ENCODE measurements around the gene TFR2. TPM values are rescaled to one million over a fixed set of nuclear protein-coding genes. Genes with fewer than 3 reads are reported as not detected.

The TFR2 gene
- total and polyA plus RNA-seq, 2 experiments from 2014 or later: 3.7 to 4.2 TPM

- Mint-ChIP-seq H3K9me3 (no peaks in the 10 kb centered on the region; the same call in 2 of the 3 replicates), H3K27me3 (ENCODE audit: insufficient read depth, low read depth, poor library complexity) (peaks cover 38% of the 10 kb centered on the region), H3K36me3 (ENCODE audit: low read depth) (no peaks in the 10 kb centered on the region; the same call in 2 of the 3 replicates), H3K4me3 (no peak overlapping the region; the same call in 2 of the 3 replicates), H3K4me1 (peaks cover 8% of the 10 kb centered on the region; the same call in 2 of the 3 replicates), H3K27ac (no peak overlapping the region)
- Histone ChIP-seq H2AFZ (no peak overlapping the region), H3K4me3 (no peak overlapping the region), H3K27me3 (ENCODE audit: insufficient read depth) (peaks cover 21% of the 10 kb centered on the region), H3K9me2 (ENCODE audit: insufficient read depth) (no peaks in the 10 kb centered on the region), H3K36me3 (ENCODE audit: insufficient read depth) (no peaks in the 10 kb centered on the region), H3K4me1 (ENCODE audit: insufficient read depth) (peaks cover 11% of the 10 kb centered on the region), H3K4me2 (no peak overlapping the region), H3F3A (replicated peaks; ENCODE audit: low read depth) (peaks cover 9% of the 10 kb centered on the region; the same call in 1 of the 2 replicates), H4K20me1 (replicated peaks; ENCODE audit: insufficient read depth) (no peaks in the 10 kb centered on the region), H3K79me2 (replicated peaks; ENCODE audit: insufficient read depth) (no peaks in the 10 kb centered on the region), H3K27ac (ENCODE audit: low read depth) (no peak overlapping the region)
- DNase-seq (ENCODE audit: low spot score): no peak
- ATAC-seq: no peak
- TF ChIP-seq ETS1 (IDR thresholded peaks at IDR 0.05) (no peak), NANOG (IDR thresholded peaks at IDR 0.05; ENCODE audit: borderline replicate concordance) (no peak), EZH2 (IDR thresholded peaks at IDR 0.05; ENCODE audit: low read depth, unreplicated experiment) (no peak), ZNF462 (CRISPR knock-in tag; IDR thresholded peaks at IDR 0.05) (no peak), ZNF114 (CRISPR knock-in tag; IDR thresholded peaks at IDR 0.05) (no peak), STAT1 (IDR thresholded peaks at IDR 0.05; ENCODE audit: unreplicated experiment) (no peak), EZH2phosphoT487 (IDR thresholded peaks at IDR 0.05; ENCODE audit: unreplicated experiment) (no peak), CTCF (conservative IDR thresholded peaks at IDR 0.05; ENCODE audit: low read depth in 2 of 2) (no peak), JUNB (IDR thresholded peaks at IDR 0.05; ENCODE audit: unreplicated experiment) (no peak), REST (IDR thresholded peaks at IDR 0.05; ENCODE audit: unreplicated experiment) (no peak), CREB1 (CRISPR knock-in tag; IDR thresholded peaks at IDR 0.05; ENCODE audit: low read depth) (no peak), POLR2AphosphoS5 (IDR thresholded peaks at IDR 0.05; ENCODE audit: low read depth) (no peak), ZNF331 (CRISPR knock-in tag; IDR thresholded peaks at IDR 0.05; ENCODE audit: low read depth) (no peak)
Measured at GRCh38 chr7:100630066-100630465, 11.3 kb downstream of the TFR2 start.

Data from GM23338 (cell line).